ENCODE measurements around the gene CGREF1. TPM values are rescaled to one million over a fixed set of nuclear protein-coding genes. Genes with fewer than 3 reads are reported as not detected.

Gene CGREF1
- total RNA-seq, 2 experiments from 2014 or later = 4.7 to 7.0 TPM

DNA sequence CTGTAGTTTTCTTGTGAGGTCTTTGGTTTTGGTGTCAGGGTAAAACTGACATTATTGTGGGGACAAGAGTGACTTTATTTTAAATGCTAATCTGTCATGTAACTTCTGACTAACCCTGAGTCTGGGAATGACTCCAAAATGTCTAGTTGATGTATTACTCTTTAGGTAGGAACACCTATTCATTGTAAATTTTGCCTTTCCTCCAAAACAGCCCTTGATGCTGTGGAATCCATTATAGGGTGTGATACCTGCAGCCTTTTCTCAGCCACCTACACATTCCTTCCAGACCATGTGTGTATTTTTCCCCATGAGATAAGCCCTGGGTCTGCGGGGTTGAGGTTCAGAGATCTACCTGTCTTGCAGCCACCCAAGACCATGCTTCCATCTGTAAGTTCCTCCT, 24.4 kb upstream of the CGREF1 start:
- CTCF ChIA-PET = no interaction called here
- POLR2A ChIA-PET = no interaction called here

GRCh38 chr2:27139310-27139709, 20.4 kb upstream of the CGREF1 start, which contains the start of gene PRR30:
Gene PRR30, minus strand, starts transcription at chr2:27139410. Its CDS starts 1,081 bp downstream, at chr2:27138329.
- ChIA-PET CTCF (no interaction called here), POLR2A (no interaction called here)

- ChIA-PET POLR2A (interaction anchor here (0.7 kb wide), 2 partner anchors 70 to 449 kb away, joined by 3 to 4 read pairs; no protein-coding TSS in a partner anchor), CTCF (no interaction called here)
These were observed 19.2 kb upstream of the CGREF1 start for GRCh38 chr2:27138111-27138510.

- POLR2A ChIA-PET = no interaction called here
These were observed 18.5 kb upstream of the CGREF1 start for GRCh38 chr2:27137322-27137935.

DNA sequence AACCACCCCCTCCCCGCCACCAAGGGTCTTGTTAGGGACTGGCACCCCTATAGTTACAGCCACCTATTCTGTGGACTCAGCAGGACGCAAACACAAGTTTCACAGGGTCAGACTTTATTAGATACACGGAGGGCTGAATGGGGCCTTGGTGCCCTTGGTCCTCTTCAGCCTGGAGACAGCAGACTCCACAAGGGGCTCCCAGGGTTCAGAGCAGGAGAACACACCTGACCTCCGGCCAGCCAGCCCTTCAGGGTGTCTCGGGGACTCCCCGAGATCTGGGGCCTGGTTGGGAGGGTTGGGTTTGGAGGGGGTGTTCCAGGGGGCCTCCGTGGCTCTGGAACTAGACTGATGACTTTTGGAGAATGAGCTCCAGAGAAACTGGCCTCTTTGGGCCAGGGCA, 17.8 kb upstream of the CGREF1 start:
- POLR2A ChIA-PET = no interaction called here
- CTCF ChIA-PET = interaction anchor here (0.7 kb wide), 1 partner anchor 65 kb away, joined by 4 read pairs; no protein-coding TSS in a partner anchor

More at GRCh38 chr2:27137322-27137935, 18.5 kb upstream of the CGREF1 start:
- CTCF ChIA-PET = no interaction called here

- CTCF ChIA-PET = interaction anchor here (0.7 to 0.9 kb wide), 3 partner anchors 12 to 178 kb away, joined by 3 read pairs; partner anchors contain the start of gene ABHD1
- POLR2A ChIA-PET = interaction anchor here (0.6 kb wide), 1 partner anchor 119 kb away, joined by 5 read pairs; no protein-coding TSS in a partner anchor
These were observed 16.6 kb upstream of the CGREF1 start for GRCh38 chr2:27135478-27135955.

DNA sequence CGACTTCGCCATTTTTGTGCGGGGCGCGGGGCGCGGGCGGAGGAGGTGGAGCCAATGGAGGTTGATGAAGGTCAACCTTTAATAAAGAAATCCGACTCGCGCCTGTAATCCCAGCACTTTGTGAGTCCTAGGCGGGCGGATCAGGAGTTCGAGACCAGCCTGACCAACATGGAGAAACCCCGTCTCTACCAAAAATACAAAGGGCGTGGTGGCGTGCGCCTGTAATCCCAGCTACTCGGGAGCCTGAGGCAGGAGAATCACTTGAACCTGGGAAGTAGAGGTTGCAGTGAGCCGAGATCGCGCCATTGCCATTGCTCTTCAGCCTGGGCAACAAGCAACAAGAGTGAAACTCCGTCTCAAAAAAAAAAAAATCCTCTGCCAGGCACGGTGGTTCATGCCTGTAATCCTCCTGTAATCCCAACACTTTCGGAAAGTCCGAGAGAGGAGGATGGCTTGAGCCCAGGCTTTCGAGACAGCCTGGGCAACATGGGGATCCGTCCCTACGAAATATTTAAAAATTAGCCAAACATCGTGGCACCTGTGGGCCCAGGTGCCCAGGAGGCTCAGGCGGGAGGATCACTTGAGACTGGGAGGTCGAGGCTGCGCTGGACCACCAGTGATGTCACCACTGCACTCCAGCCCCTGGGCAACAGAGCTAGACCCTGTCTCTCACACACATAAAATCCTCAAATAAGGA, 16.0 kb upstream of the CGREF1 start:
- CTCF ChIA-PET = interaction anchor here (0.6 to 3.6 kb wide), 4 partner anchors 11 to 205 kb away, joined by 3 to 21 read pairs (median 3); partner anchors contain the start of genes ABHD1 and OST4
- POLR2A ChIA-PET = interaction anchor here (0.7 to 2.5 kb wide), 3 partner anchors 12 to 85 kb away, joined by 3 to 11 read pairs (median 4); partner anchors contain the start of genes ABHD1 and SLC5A6

- POLR2A ChIA-PET = interaction anchor here (0.7 to 2.5 kb wide), 4 partner anchors 11 to 84 kb away, joined by 3 to 11 read pairs (median 4); partner anchors contain the start of genes ABHD1, AGBL5 and SLC5A6
- CTCF ChIA-PET = interaction anchor here (0.6 to 3.6 kb wide), 10 partner anchors 8 to 205 kb away, joined by 3 to 21 read pairs (median 3); partner anchors contain the start of genes ABHD1, AGBL5, KHK and OST4
These were observed 15.2 kb upstream of the CGREF1 start, which contains the start of gene PREB for GRCh38 chr2:27133905-27134780. Gene PREB, minus strand, starts transcription at chr2:27134636. Its CDS starts 215 bp downstream, at chr2:27134421.

DNA sequence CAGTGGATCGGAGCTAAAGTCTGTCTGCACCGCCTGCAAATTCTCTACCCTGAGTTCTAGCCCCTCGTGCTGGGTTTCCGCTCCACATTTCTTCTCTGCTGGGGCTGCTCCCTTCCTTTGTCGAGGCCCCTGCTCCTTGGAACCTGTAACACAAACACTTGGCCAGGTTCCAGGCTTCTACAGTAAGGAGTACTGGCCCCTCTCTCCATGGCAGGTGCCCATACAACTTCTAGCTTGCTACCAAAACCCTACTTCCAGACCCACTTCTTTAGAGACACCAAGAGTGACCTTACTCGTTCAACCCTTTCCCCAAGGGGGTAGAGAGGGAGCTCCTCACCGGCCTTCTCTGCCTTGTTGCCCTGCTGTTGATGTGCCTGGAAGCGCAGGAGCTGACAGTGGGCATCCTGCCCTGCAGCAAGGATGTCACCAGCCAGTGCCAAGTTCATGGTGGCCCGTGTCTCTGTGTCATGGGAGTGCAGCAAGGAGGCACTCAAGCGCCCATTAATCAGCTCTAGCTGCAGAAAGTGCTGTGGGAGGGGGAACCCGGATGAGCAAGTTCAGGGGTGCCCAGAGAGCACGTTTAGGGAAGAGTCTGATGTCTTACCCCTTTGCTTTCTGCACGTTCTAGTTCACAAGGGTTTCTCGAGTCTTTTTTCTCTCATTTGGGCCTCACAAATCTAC, 14.4 kb upstream of the CGREF1 start:
- POLR2A ChIA-PET = interaction anchor here (0.7 to 2.5 kb wide), 4 partner anchors 10 to 83 kb away, joined by 3 to 11 read pairs (median 4); partner anchors contain the start of genes ABHD1, AGBL5 and OST4
- CTCF ChIA-PET = interaction anchor here (0.6 to 3.6 kb wide), 9 partner anchors 9 to 170 kb away, joined by 3 to 21 read pairs (median 3); partner anchors contain the start of genes ABHD1, AGBL5, KHK and OST4

GRCh38 chr2:27131429-27131828, 12.5 kb upstream of the CGREF1 start:
- CTCF ChIA-PET = interaction anchor here (0.5 to 3.6 kb wide), 2 partner anchors 8 to 264 kb away, joined by 4 to 21 read pairs; partner anchors contain the start of gene ABHD1
- POLR2A ChIA-PET = no interaction called here

- ChIA-PET POLR2A (no interaction called here), CTCF (interaction anchor here (0.6 kb wide), 1 partner anchor 30 kb away, joined by 3 read pairs; no protein-coding TSS in a partner anchor)
These were observed 11.5 kb upstream of the CGREF1 start for GRCh38 chr2:27130396-27130795.

GRCh38 chr2:27128668-27129571, 10.0 kb upstream of the CGREF1 start:
- CTCF ChIA-PET = no interaction called here
- POLR2A ChIA-PET = no interaction called here

- CTCF ChIA-PET = no interaction called here
These were observed 9.1 kb upstream of the CGREF1 start for GRCh38 chr2:27127883-27128667.

DNA sequence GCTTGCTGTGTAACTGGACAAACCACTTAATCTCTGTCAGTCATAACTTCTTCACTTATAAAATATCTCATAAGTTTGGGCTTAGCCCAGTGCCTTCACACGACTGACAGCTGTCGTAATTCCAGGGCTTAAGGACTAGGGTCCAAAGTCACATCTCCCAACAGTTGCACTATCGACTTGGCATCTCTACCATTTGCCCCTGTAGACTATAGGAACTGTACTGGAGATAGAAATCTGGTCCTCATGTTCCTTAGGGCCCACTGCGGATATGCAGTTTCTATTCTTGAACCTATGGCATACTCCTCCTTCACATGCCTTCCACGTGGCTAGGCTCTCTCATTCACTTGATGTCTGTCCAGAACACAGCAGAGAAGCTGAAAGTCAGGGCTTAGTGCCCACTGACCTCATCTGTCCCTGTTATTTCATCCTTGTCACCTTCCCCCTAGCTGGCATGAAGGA, 7.4 kb upstream of the CGREF1 start:
- CTCF ChIA-PET = interaction anchor here (0.7 to 1.0 kb wide), 2 partner anchors 24 to 243 kb away, joined by 3 read pairs; no protein-coding TSS in a partner anchor
- POLR2A ChIA-PET = no interaction called here

More at GRCh38 chr2:27127883-27128667, 9.1 kb upstream of the CGREF1 start:
- POLR2A ChIA-PET = no interaction called here

GRCh38 chr2:27125104-27125503, 6.2 kb upstream of the CGREF1 start:
- CTCF ChIA-PET = interaction anchor here (1.2 to 3.4 kb wide), 3 partner anchors 8 to 28 kb away, joined by 4 to 21 read pairs (median 4); partner anchors contain the start of gene PREB
- POLR2A ChIA-PET = no interaction called here
